Measurements from ENCODE around the gene RABAC1.
"Not testable (repeated sequence)": the region's sequence is repeated elsewhere in the genome, so short reads cannot be mapped to it uniquely, and the experiment has no call there.

The RABAC1 gene

GRCh38 chr19:41927497-41928192, 31.5 kb downstream of the RABAC1 start:
- no peak for DNase-seq

DNA sequence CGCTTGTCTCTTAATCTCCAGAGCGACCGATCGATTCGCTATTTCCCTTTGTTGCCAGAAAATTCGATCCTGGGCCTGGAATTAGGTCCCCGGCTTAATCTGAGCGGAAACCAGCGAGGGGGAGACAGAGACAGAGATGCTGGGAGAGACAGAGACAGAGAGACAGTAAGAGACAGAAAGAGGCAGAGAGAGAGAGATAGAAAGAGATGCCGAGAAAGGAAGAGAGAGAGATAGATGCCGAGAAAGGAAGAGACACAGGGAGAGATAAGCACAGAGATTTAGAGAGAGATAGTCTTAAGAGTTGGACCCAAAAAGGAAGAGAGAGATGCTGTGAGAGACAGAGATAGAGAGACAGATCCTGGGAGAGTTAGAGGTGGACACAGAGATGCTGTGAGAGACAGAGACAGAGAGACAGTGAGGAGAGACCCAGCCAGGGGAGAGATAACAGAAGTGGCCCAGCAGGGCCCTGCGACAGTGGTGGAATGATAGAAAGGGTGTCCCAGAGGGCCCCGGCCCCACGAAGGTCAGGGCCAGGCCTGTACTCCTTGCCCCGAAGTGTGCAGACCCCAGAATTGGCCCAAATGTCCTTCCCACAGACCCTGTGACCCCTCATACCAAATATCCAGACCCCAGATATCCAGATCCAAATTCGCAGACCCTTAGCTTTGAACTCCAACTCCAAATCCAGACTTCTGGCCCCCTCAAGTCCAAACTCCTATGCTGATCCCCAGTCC, 32.2 kb downstream of the RABAC1 start:
- DNase-seq = no peak

GRCh38 chr19:41926028-41926762, 32.9 kb downstream of the RABAC1 start:
- DNase-seq = no peak

- DNase-seq = no peak
These were observed 33.7 kb downstream of the RABAC1 start for GRCh38 chr19:41925208-41926003.

DNA sequence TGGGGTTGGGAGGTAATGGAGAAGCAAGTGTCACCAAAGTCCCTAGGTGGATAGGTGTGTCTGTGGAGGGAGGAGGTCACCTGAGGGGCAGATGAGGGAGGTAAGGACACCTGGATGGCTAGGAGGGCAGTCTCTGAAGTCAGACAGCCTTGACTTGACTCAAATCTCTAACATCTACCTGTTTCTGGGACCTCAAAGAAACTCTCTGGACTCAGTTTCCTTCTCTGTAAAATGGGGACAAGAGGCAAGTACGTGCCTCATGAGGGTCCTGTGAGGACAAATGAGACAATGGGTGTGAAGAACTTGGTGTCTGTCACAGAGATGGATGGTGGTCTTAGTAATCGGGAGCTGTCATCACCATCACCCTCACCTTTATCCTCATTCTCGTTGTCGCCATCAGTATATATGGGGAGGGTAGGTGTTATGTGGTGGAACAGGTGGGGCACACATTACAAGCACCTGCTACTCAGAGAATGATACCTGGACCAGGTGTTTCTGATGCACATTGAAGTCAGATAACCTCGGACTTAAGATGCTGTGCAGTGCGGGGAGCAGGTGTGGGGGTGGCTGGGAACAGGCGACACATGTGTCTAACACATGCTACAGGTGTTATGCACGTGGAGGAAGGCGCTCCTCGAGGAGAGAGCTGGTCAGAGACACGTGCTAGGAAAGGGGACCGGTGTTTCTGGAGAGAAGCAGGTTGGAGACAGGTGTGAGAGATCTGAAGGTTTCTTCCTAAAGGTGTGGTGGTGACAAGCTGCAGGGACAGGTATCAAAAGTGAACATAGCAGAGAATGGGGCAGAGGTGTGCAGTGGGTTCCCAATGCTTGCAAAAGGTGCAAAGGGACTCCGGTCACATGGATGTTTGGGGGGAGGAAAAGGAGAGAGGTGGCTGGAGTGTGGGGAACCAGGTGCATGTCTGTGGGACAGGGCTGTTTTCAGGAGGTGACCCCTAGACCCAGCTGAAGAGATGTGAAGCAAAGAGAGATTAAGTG, 34.7 kb downstream of the RABAC1 start:
- no peak for DNase-seq

DNA sequence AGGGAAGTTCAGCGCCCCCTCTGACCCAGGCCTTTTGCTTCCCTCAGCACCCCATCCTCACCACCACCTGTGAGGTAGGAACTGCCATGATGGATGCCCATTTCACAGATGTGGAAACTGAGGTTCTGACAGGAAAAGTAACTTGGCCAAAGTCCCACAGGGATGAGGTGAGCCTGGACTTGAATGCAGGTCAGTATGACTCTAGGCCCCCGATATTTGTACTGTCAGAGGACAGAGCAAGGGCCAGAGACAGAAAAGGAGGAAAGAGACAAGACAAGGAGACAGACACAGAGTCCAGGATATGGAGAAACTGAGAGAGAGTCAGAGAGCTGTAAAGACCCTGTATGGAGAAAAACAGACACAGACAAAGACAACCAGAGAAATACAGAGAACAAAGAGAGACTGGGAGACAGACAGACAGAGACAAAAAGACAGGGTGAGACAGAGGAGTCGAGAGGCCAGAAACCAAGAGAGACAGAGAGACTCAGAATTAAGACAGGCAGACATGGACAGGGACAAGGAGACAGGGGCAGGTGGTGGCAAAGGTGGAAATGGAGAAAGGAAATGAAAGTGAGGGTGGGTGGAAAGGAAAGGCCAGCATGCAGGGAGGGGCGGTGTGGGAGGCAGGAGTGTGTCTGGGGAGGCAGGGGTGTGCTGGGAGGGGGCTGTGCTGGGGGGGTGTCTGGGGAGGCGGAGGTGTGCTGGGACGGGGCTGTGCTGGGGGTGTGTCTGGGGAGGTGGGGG, 35.9 kb downstream of the RABAC1 start:
- no peak for DNase-seq

- DNase-seq = no peak
These were observed 36.5 kb downstream of the RABAC1 start for GRCh38 chr19:41922585-41922984.

DNA sequence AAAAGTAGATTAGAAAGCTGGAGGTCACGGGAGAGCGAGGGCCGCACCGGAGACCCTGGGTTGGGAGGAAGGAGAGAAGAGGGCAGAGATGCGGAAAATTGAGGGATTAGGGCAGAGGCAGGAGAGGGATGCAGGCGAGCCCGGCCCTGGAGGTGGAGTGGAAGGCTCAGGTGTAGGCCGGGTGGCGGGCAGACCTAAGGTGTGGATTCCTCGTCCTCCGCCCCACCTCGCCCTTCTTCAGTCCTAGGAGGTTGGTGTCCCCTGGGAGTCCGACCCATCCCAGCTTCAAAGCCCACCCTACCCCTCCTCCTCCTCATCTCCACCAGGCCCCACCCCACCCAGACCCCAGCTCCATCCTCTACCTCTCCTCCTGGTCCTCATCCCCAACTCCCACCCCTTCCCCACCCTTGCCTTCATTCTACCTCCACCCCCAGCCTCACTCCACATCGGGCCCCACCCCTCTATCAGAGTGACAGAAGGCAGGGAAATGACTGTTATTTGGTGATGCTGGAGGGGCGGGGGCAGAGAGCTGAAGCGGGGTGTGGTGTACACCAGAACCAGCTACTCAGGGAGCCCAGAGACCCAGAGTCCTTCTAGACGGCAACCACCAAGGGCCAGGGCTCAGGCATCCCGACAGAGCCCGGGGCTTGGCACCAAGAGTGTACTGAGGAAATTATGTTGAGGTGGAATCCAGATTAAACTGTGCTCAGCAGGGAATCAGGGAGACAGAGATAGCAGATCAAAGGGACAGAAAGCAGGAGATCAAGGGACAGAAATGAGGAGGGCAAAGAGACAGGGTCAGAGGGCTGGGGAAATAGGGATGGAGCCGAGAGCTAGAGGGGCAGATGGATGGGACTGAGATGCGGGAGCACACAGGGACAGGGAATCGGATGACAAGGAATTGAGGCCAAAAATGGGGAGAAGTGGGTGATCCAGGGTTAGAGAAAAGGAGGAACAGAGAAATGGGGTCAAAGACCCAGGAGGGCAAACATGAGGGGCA, 37.2 kb downstream of the RABAC1 start:
- no peak for DNase-seq

- no peak for DNase-seq
These were observed 38.1 kb downstream of the RABAC1 start for GRCh38 chr19:41920882-41921576.

DNA sequence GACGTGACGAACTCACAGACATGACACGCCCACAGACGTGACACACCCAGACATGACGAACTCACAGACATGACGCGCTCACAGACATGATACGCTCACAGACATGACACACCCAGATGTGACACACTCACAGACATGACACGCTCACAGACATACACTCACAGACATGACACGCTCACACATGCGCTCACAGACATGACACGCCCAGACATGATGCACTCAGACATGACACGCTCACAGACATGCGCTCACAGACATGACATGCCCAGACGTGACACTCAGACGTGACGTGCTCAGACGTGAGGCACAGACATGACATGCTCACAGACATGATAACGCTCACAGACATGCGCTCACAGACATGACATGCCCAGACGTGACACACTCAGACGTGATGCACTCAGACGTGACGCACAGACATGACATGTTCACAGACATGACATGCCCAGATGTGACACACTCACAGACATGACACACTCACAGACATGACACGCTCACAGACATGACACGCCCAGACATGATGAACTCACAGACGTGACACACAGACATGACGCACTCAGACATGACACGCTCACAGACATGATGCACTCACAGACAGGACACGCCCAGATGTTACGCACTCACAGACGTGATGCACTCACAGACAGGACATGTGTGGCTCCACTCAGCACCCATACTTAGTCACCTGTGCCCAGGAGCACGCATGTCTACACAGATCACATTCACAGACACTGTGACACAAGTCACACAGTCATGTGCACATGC, 39.0 kb downstream of the RABAC1 start:
- no peak for DNase-seq

DNA sequence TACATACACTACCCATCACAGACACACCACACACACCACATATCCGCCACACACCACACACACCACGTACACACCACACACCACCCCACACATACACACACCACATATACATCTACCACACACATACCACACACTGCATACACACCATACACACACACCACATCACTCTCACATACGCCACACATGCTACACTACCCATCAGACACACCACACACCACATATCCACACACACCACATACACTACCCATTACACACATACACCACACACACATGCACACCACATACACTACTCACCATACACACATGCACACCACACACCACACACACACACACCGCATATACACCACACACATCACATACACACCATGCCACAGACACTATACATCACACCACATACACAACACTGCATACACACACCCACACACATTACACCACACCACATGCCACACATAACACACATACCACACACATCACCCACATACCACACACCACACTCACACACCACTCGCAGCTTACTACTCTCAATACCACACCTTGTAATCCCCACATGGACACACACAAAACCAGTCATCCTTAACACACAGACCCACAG, 40.4 kb downstream of the RABAC1 start:
- peak; percentile 22 for DNase-seq

DNA sequence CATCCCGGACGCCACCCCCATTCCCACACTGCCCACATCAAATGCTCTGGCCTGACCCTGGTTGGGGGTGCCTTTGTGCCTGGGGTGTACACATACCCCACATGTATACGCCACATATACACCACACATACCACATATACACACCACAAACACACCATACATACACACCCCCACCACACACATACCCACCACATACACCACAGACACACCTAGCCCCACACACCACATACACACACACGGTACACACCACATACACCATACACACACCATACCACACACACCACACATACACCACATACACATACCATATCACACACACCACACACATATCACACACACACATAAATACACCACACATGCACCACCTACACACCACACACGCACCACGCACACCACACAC, 41.0 kb downstream of the RABAC1 start:
- no peak for DNase-seq

GRCh38 chr19:41917676-41918075, 41.4 kb downstream of the RABAC1 start:
- no peak for DNase-seq

- DNase-seq = no peak
These were observed 43.2 kb downstream of the RABAC1 start for GRCh38 chr19:41915776-41916414.

DNA sequence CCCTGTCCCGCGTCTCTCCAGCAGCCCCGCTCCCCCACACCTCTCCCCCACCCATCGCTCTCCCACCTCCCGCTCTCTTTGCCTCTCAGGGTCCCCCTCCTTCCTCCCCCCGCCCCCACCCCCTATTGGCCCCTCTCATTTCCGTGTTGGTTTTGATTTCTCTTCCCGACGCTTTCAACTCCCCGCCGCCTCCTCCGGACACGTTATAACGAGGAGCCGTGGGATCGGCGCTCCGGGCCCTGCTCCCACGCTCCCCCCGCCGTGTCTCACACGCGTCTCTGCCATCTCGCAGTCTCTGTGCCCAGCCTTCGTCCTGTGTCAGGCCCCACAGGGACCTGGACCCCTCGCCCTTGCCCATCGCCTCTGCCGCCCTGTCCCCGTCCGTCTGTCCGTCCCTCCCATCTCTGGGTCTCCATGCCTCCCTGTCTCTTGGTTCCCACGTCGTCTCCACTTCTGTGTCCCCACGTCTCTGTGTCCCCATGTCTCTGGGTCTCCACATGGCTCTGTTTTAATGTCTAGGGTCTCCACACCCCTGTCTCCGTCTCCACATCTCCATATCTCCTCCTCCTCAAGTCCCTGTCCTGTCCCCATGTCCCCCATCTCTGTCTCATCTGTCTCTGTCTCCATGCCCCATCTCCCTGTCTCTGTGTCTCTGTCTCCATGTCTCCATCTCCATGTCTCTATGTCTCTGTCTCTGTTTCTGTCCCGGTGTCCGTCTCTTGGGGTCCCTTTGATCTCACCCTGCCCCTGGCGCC, 43.9 kb downstream of the RABAC1 start:
- DNase-seq = no peak

DNA sequence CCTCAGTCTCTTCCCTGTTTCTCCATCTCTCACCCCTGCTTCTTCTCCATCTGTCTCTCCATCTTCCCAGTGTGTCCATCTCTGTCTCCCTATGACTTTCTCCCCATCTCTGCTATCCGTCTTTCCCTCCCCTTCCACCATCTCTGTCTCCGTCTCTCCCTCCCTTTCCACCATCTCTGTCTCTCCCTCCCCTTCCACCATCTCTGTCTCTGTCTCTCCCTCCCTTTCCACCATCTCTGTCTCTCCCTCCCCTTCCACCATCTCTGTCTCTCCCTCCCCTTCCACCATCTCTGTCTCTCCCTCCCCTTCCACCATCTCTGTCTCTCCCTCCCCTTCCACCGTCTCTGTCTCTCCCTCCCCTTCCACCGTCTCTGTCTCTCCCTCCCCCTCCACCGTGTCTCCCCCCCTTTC, 44.7 kb downstream of the RABAC1 start:
- DNase-seq = not testable (repeated sequence)
